ENCODE data around the gene C10orf120. TPM values are rescaled to one million over a fixed set of nuclear protein-coding genes. Genes with fewer than 3 reads are reported as not detected.

Gene C10orf120
- total RNA-seq, 1 experiment from 2014 or later, result not detected

GRCh38 chr10:122703483-122704448 is 4.1 kb upstream of the C10orf120 start:
- DNase-seq (ENCODE audit: low read depth), result peak; percentile 77

- no peak for DNase-seq (ENCODE audit: low read depth)
These were observed 2.6 kb upstream of the C10orf120 start for GRCh38 chr10:122702275-122702674.

DNA sequence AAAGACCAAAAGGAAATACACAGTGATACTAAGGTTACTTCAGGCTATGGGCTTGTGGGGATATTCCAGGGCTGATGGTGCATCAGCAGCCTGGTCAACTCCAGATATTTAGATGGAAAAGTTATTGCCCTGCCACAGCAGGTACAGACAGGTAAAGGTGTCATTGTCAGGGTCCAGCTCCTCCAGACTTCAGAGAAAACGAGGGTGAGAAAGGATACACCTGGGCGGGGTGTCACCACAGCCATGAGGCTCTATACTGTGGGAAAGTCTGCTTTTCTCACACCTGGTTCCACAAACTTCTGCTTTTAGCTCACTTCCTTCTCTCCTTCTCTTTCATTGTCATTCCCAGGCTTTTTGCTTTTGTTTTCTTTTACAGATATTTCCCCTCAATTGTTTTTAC is 2.0 kb upstream of the C10orf120 start:
- DNase-seq (ENCODE audit: low read depth), result no peak

- DNase-seq (ENCODE audit: low read depth), result no peak
These were observed 3.0 kb downstream of the C10orf120 start for GRCh38 chr10:122696687-122697086.

DNA sequence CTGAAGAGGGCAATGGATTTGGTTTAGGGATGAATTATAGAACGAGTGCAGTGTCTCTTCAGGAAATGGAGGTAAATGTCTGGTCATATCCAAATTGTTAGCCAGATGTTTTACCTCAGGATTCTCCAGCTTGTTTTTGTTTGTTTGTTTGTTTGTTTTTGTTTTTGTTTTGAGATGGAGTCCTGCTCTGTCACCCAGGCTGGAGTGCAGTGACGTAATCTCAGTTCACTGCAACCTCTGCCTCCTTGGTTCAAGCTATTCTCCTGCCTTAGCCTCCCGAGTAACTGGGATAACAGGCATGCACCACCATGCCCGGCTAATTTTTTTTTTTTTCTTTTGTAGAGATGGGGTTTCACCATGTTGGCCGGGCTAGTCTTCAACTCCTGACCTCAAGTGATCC is 6.9 kb downstream of the C10orf120 start:
- DNase-seq (ENCODE audit: low read depth), result no peak

GRCh38 chr10:122689146-122689820 is 10.4 kb downstream of the C10orf120 start:
- no peak for DNase-seq (ENCODE audit: low read depth)

GRCh38 chr10:122688293-122688989 is 11.2 kb downstream of the C10orf120 start:
- peak; percentile 74 for DNase-seq (ENCODE audit: low read depth)

GRCh38 chr10:122682522-122682921 is 17.1 kb downstream of the C10orf120 start:
- no peak for DNase-seq (ENCODE audit: low read depth)

GRCh38 chr10:122678266-122678665 is 21.4 kb downstream of the C10orf120 start:
- DNase-seq (ENCODE audit: low read depth), result peak; percentile 73

DNA sequence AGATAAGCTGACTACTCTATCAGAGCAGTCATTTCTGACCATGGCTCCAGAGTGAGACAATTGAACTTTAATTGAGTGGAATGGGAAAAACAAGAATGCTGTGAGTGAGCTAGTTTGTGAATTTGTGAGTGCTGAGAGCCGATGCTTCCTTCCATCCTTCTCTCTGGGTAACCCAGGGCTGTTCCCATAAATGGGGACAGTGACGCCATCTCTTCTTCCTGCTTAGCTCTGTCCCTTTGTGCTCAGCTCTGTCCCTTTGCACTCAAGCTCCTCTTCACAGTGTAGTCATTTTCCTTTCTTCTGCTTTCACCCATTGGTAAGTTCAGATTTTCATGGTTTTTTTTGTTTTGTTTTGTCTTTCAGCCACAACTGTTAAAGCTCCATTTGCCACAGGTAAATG is 24.4 kb downstream of the C10orf120 start:
- DNase-seq (ENCODE audit: low read depth), result no peak

- no peak for DNase-seq (ENCODE audit: low read depth)
These were observed 24.9 kb downstream of the C10orf120 start for GRCh38 chr10:122674781-122675180.

- no peak for DNase-seq (ENCODE audit: low read depth)
These were observed 25.9 kb downstream of the C10orf120 start for GRCh38 chr10:122673731-122674130.

DNA sequence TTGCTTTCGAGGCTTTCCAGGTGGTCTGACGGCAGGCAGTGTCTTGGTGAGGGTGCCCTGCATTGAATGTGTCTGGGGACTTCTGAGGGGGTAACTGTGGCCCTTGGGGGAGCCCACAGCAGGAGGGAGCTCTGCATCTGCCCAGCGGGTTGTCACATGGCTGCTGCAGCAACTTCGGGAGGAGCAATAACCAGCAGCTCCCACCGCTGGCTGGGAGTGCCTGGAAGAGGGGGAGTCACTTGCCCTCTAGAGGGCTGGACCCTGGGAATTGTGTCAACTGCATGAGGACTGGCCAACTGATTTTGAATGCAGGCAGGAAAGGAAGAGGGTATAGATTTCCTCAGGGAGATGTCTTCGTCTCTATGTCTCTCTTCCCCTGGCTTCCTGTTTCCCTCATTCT is 26.4 kb downstream of the C10orf120 start:
- no peak for DNase-seq (ENCODE audit: low read depth)

GRCh38 chr10:122672655-122673054 is 27.0 kb downstream of the C10orf120 start:
- no peak for DNase-seq (ENCODE audit: low read depth)

- DNase-seq (ENCODE audit: low read depth), result no peak
These were observed 28.3 kb downstream of the C10orf120 start for GRCh38 chr10:122671355-122671754.

DNA sequence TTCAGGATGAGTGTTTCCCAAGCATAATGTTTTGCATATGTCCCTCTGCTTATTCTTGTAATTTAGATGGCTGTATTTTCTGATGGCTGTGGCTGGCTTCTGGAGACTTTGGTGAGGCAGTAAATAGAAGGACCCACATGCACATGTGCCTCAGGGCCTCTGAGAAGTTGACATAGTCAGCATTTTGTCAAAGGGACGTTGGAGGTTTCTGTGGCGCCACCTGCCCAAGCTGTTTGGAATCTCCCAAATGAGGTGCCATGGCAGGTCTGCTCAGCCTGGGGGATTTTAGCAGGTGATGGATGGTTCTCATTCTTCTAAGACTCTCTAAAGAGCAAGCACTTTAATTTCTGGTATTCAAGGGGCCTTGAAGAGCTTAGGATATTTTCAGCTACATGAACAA is 29.8 kb downstream of the C10orf120 start:
- DNase-seq (ENCODE audit: low read depth), result no peak

DNA sequence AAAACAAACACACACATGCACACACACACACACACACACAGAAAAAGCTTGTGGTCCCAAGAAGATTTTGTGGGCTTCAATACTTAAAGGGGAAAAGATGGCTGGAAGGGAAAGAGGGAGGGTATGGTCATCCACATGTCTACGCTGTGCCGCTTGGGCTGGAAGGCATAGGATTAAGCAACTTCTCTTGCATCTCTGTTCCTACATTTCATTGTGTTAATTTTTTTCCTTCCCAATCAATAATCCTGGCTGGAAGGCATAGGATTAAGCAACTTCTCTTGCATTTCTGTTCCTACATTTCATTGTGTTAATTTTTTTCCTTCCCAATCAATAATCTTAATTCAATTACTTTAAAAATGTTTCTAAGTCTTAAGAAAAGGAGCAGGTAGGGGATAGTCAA is 30.6 kb downstream of the C10orf120 start:
- DNase-seq (ENCODE audit: low read depth), result no peak

- DNase-seq (ENCODE audit: low read depth), result no peak
These were observed 33.7 kb downstream of the C10orf120 start for GRCh38 chr10:122665946-122666345.

- no peak for DNase-seq (ENCODE audit: low read depth)
These were observed 34.3 kb downstream of the C10orf120 start for GRCh38 chr10:122665329-122665860.

GRCh38 chr10:122664501-122664900 is 35.1 kb downstream of the C10orf120 start:
- DNase-seq (ENCODE audit: low read depth), result no peak

DNA sequence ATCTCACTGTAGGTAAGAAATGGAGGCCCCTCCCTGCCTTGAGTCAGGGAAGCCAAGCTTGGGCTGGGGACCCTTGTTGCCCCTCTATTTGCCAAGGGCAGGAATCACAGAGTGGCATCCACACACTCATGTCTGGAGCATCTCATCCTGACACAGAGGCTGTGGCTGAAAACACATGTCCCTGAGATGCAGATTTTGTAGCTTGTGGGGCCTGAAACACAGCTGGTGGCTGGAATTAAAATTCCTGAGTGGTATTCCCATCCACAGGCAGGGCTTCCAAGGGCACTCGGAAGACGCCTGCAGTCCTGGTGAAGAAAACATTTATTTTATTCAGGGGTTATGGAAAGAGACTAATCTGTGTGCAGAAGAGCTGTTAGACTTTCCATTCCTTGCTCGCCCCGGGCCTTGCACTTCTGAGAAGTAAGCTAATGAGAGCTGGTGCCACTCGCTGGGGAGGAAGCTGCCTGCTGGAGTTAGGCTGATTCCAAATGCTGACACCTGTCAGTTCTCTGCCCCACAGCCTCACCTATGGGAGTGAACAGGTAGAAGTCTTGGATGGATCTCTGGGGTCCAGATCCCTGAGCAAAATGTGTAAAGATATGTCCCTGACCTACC is 36.0 kb downstream of the C10orf120 start:
- no peak for DNase-seq (ENCODE audit: low read depth)

All from LHCN-M2 (cell line).